Spinal cord (tissue), 10 donors: ENCODE results near the gene ATXN1L. TPM values are rescaled to one million over a fixed set of nuclear protein-coding genes. Genes with fewer than 3 reads are reported as not detected.

Experiments used
- DNase-seq, 6 donors: peaks; one replicate each; pipeline versions ENCODE4 v3.0.0 to v3.0.0-alpha.2; 2013 to 2015; ENCODE audit warnings: low spot score in 6 of 6, low read depth in 4 of 6
- H3K27ac ChIP-seq: one replicate; pipeline ENCODE4 v1.5.1; 2013; ENCODE audit warnings: low read depth, low read length, control low read depth
- H3K27me3 ChIP-seq: one replicate; pipeline ENCODE4 v1.6.1; 2013; ENCODE audit warnings: low read length; ENCODE audit not compliant: control insufficient read depth, insufficient read depth
- H3K36me3 ChIP-seq: one replicate; pipeline ENCODE4 v1.6.1; 2013; ENCODE audit warnings: low read length; ENCODE audit not compliant: control insufficient read depth, insufficient read depth
- H3K4me1 ChIP-seq: one replicate; pipeline ENCODE4 v1.6.1; 2013; ENCODE audit warnings: low read length; ENCODE audit not compliant: control insufficient read depth, insufficient read depth
- H3K4me3 ChIP-seq: one replicate; pipeline ENCODE4 v1.5.1; 2013; ENCODE audit warnings: low read depth, low read length, control low read depth
- H3K9me3 ChIP-seq: one replicate; pipeline ENCODE4 v1.6.1; 2013; ENCODE audit warnings: low read length; ENCODE audit not compliant: control insufficient read depth, insufficient read depth
- WGBS: methylation state at CpG from one replicate; pipeline ENCODE4 v1.1.5; 2013; ENCODE audit warnings: missing lambda C conversion rate; ENCODE audit not compliant: insufficient coverage; 5-methylcytosine and 5-hydroxymethylcytosine counted together
- polyA plus RNA-seq, 2 donors: library from polyadenylated mRNA; unstranded; fragments of 120-200 nt; gene quantifications; one replicate each; pipeline ENCODE4 v1.2.1, GENCODE V29; 2013; ENCODE audit not compliant: insufficient read length in 2 of 2
- total RNA-seq, 2 donors: library from RNA; depleted of rRNA in 1 of 2; stranded (reverse); fragments of 120-200 nt in 1 of 2; fragments of >200 nt in 1 of 2; gene quantifications; one replicate each; pipeline versions ENCODE4 v1.2.3 to v1.2.4, GENCODE V29; 2013 to 2014
- donor health status: healthy.

ATXN1L gene
- total and polyA plus RNA-seq, 4 donors, result 13.8 to 18.9 (median 17.4) TPM

GRCh38 chr16:71847096-71847495 lies 1.3 kb downstream of the ATXN1L start:
- Histone ChIP-seq H3K27me3 (no peaks in the 10 kb centered on the region), H3K4me1 (peaks cover 9% of the 10 kb centered on the region), H3K4me3 (peak overlapping the region; percentile 91), H3K9me3 (no peaks in the 10 kb centered on the region), H3K27ac (no peak overlapping the region), H3K36me3 (peaks cover 39% of the 10 kb centered on the region)
- no CpG with 5 or more reads among the region's 3 CpGs for WGBS
- no peak for DNase-seq

DNA sequence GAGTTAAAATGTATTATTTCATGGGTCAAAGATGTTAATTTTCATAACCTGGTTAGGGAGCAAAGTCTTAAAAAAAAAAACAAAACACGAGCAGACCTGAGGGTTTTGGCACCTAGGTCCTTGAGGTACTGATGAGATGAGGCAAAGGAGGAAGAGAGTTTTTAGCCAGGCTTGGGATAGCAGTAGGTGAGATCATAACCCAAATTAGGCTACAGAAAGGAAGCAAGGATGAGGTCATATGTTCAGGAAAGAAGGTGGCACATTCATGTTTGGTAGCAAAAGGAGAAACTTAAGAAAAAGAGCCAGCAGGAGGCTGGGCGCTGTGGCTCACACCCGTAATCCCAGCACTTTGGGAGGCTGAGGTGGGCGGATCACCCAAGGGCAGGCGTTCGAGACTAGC lies 2.8 kb downstream of the ATXN1L start:
- DNase-seq, result no peak
- H3K4me1 ChIP-seq, result peaks cover 9% of the 10 kb centered on the region
- H3K27ac ChIP-seq, result no peak overlapping the region
- 97% methylated on average over 6 of the region's 6 CpGs for WGBS
- peaks cover 49% of the 10 kb centered on the region for H3K36me3 ChIP-seq
- no peaks in the 10 kb centered on the region for H3K9me3 ChIP-seq
- no peak overlapping the region for H3K4me3 ChIP-seq
- no peaks in the 10 kb centered on the region for H3K27me3 ChIP-seq

GRCh38 chr16:71851746-71852145 lies 6.0 kb downstream of the ATXN1L start:
- WGBS, result 100% methylated on average over 3 of the region's 8 CpGs
- DNase-seq, result no peak
- H3K27me3 ChIP-seq, result no peaks in the 10 kb centered on the region
- no peak overlapping the region for H3K27ac ChIP-seq
- no peaks in the 10 kb centered on the region for H3K9me3 ChIP-seq
- H3K36me3 ChIP-seq, result peaks cover 53% of the 10 kb centered on the region
- no peak overlapping the region for H3K4me3 ChIP-seq
- H3K4me1 ChIP-seq, result no peaks in the 10 kb centered on the region

DNA sequence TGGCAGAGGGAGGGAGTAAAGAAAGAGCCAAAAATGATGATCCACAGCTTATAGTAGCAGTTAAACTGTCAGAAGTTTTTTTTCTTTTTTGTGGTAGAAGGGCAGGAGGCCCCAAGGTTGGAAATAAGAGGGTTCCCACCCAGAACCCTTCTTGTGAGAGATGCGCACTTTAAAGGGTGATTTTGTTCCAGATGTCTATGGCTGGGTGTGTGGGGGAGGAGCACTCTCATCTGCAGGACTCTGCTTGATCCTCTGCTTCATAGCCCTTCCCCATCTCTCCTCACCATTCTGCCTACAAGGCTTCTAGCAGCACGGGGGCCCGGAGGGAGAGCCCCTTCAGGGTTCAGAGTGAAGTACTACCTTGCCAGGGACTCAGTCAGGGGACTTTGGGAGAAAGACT lies 6.4 kb downstream of the ATXN1L start:
- no peak overlapping the region for H3K4me3 ChIP-seq
- DNase-seq, result no peak
- H3K36me3 ChIP-seq, result peaks cover 53% of the 10 kb centered on the region
- H3K9me3 ChIP-seq, result no peaks in the 10 kb centered on the region
- WGBS, result 90% methylated on average over 2 of the region's 3 CpGs
- no peaks in the 10 kb centered on the region for H3K27me3 ChIP-seq
- no peaks in the 10 kb centered on the region for H3K4me1 ChIP-seq
- no peak overlapping the region for H3K27ac ChIP-seq

- H3K27ac ChIP-seq, result no peak overlapping the region
- no peak for DNase-seq
- whole genome bisulfite sequencing, result 100% methylated on average over 1 of the region's 4 CpGs
- no peaks in the 10 kb centered on the region for H3K9me3 ChIP-seq
- no peak overlapping the region for H3K4me3 ChIP-seq
- peaks cover 53% of the 10 kb centered on the region for H3K36me3 ChIP-seq
- H3K4me1 ChIP-seq, result no peaks in the 10 kb centered on the region
- no peaks in the 10 kb centered on the region for H3K27me3 ChIP-seq
Observed at GRCh38 chr16:71852561-71852960, 6.8 kb downstream of the ATXN1L start.

DNA sequence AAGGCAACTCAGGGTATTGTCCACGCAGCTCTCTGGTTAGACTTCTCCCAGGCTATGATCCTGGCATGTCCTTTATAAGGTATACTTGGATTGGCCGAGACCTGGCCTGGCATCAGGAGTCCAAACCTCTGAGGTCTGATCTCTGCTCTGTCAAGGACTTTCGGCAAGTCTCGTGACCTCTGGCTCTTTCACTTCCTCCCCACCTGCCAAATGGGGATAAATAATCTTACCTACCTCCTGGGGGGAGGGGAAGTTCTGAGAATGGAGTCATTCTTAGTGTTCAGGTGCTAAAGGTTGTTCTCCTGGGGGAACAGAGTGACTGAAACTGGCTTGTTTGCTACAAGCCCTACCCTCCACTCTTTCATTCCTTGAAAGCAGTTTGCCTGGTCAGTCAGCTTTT lies 7.6 kb downstream of the ATXN1L start:
- Histone ChIP-seq H3K4me1 (no peaks in the 10 kb centered on the region), H3K4me3 (no peak overlapping the region), H3K27me3 (no peaks in the 10 kb centered on the region), H3K36me3 (peaks cover 53% of the 10 kb centered on the region), H3K27ac (no peak overlapping the region), H3K9me3 (no peaks in the 10 kb centered on the region)
- DNase-seq, result no peak
- WGBS, result 100% methylated on average over 1 of the region's 4 CpGs

GRCh38 chr16:71854369-71854948 lies 8.7 kb downstream of the ATXN1L start:
- no peak overlapping the region for H3K27ac ChIP-seq
- no peaks in the 10 kb centered on the region for H3K27me3 ChIP-seq
- peaks cover 49% of the 10 kb centered on the region for H3K36me3 ChIP-seq
- WGBS, result 97% methylated on average over 3 of the region's 4 CpGs
- no peaks in the 10 kb centered on the region for H3K4me1 ChIP-seq
- no peak for DNase-seq
- H3K4me3 ChIP-seq, result no peak overlapping the region
- H3K9me3 ChIP-seq, result no peaks in the 10 kb centered on the region

DNA sequence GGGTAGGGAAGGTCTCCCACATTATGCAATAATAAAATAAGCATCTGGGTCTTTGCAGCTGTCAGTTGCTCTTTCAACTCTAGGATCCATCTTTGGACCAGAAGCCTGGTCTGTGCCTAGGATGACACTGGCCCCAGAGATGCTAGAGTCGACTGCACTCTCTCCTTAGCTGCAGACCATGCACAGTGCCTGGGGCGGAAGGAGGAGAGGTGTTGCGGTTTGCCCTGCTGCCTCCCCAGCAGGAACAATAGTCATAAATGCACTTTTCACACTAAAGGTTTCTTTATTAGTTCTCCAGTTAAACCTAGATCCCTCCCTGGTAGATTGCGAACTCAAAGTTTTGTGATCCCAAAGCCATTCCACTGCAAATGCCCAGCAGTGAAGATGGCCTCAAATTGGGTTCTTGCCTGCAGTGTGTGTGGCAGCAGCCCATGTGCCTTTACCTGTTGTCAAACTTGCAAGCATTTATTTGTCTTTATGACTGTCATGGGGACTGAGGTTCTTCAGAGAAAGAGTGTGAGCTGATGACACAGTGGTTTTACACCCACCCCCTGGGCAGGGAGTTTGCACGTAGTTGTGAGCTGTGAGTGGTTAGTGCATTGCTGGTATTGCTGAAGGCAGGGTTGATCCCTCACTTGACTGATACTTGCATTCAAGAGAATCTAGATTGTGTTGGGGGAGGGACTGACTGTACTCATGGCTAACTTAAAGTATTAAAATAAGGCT lies 10.3 kb downstream of the ATXN1L start:
- DNase-seq, result no peak
- Histone ChIP-seq H3K27me3 (no peaks in the 10 kb centered on the region), H3K4me3 (no peak overlapping the region), H3K27ac (no peak overlapping the region), H3K9me3 (no peaks in the 10 kb centered on the region), H3K4me1 (no peaks in the 10 kb centered on the region), H3K36me3 (peaks cover 47% of the 10 kb centered on the region)
- WGBS, result 85% methylated on average over 4 of the region's 5 CpGs

DNA sequence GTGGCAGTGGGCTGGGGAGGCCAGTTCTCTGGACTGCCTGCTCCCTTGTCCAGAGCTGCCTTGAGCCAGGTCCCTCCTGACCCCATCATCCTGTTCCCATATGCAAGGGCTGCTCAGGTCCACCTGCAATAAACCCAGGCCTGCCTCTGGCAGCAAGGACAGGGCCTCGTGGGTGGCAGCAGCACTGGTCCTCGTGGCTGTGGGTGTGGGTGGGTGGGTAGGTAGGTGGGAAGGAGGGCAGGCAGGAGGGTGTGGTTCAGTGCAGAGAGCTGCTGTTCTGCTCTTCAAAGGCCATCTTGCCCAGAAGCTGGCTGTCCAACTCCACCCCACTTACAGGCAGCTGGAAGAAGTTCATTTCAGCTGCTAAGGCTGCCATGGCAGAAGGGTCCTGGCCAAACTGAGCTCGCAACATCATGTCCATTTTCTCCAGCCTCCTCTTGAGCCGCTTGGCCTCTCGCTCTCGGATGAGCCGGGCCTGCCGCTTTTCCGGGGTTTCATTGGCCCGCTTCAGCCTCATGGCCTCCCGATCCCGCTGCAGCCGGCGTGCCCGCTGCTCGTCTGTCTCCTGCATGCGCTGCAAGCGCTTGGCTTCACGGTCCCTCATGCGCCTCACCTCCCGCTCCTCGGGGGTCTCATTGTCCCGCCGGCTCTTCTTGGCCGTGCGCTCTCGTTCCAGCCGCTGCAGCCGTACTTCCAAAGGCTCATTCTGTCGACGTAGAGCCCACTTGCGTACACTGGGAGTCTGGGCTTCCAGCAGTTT lies 14.2 kb downstream of the ATXN1L start:
- Histone ChIP-seq H3K4me1 (no peaks in the 10 kb centered on the region), H3K36me3 (peaks cover 58% of the 10 kb centered on the region), H3K27me3 (no peaks in the 10 kb centered on the region), H3K4me3 (no peak overlapping the region), H3K9me3 (no peaks in the 10 kb centered on the region), H3K27ac (no peak overlapping the region)
- 94% methylated on average over 32 of the region's 32 CpGs for WGBS
- DNase-seq, result no peak
